Mesendoderm (in vitro differentiated cells): Measurements from ENCODE around the gene MRPS18A.
A peak's percentile ranks its signal among the peaks of the same experiment; 100 is the strongest.
"Not testable (repeated sequence)": the region's sequence is repeated elsewhere in the genome, so short reads cannot be mapped to it uniquely, and the experiment has no call there.

Source experiments
- DNase-seq: peaks from one replicate; pipeline ENCODE4 v3.0.0; 2013
- H2AK5ac ChIP-seq: 2 replicates; pipeline ENCODE4 v1.6.1; 2013; ENCODE audit warnings: low read length, inconsistent platforms
- H2BK120ac ChIP-seq: 2 replicates; pipeline ENCODE4 v1.6.1; 2013; ENCODE audit warnings: low read depth, mild to moderate bottlenecking, low read length, moderate library complexity, mixed read lengths
- H2BK15ac ChIP-seq: replicated peaks from 2 replicates; pipeline ENCODE4 v1.6.1; 2013; ENCODE audit warnings: low read depth, mild to moderate bottlenecking, moderate library complexity
- H2BK5ac ChIP-seq: 2 replicates; pipeline ENCODE4 v1.6.1; 2013; ENCODE audit warnings: low read length, inconsistent platforms
- H3K18ac ChIP-seq: 2 replicates; pipeline ENCODE4 v1.6.1; 2013; ENCODE audit warnings: mild to moderate bottlenecking, low read length, mixed read lengths
- H3K23ac ChIP-seq: one replicate; pipeline ENCODE4 v1.6.1; 2013; ENCODE audit warnings: low read length
- H3K27ac ChIP-seq: 2 replicates; pipeline ENCODE4 v1.5.1; 2013; ENCODE audit warnings: low read depth, mild to moderate bottlenecking, inconsistent platforms, low read length, moderate library complexity
- H3K27me3 ChIP-seq: 2 replicates; pipeline ENCODE4 v1.6.1; 2013; ENCODE audit warnings: low read length, control low read depth, mild to moderate bottlenecking, inconsistent platforms; ENCODE audit not compliant: insufficient read depth, poor library complexity
- H3K36me3 ChIP-seq: 2 replicates; pipeline ENCODE4 v1.6.1; 2013; ENCODE audit warnings: low read length, inconsistent platforms; ENCODE audit not compliant: control insufficient read depth, insufficient read depth
- H3K4ac ChIP-seq: one replicate; pipeline ENCODE4 v1.6.1; 2013; ENCODE audit warnings: low read depth, mild to moderate bottlenecking, low read length, moderate library complexity
- H3K4me1 ChIP-seq: 2 replicates; pipeline ENCODE4 v1.6.1; 2013; ENCODE audit warnings: low read depth, low read length, inconsistent platforms; ENCODE audit not compliant: control insufficient read depth
- H3K4me2 ChIP-seq: 2 replicates; pipeline ENCODE4 v1.6.1; 2013; ENCODE audit warnings: low read length
- H3K4me3 ChIP-seq: 2 replicates; pipeline ENCODE4 v1.5.1; 2013; ENCODE audit warnings: mild to moderate bottlenecking, low read length
- H3K56ac ChIP-seq: one replicate; pipeline ENCODE4 v1.6.1; 2013; ENCODE audit warnings: low read length
- H3K79me1 ChIP-seq: 2 replicates; pipeline ENCODE4 v1.6.1; 2013; ENCODE audit warnings: low read length, inconsistent platforms
- H3K79me2 ChIP-seq: 2 replicates; pipeline ENCODE4 v1.6.1; 2013; ENCODE audit warnings: mild to moderate bottlenecking, low read length; ENCODE audit not compliant: control insufficient read depth, insufficient read depth
- H3K9ac ChIP-seq: 2 replicates; pipeline ENCODE4 v1.6.1; 2013; ENCODE audit warnings: low read length, inconsistent platforms
- H4K5ac ChIP-seq: one replicate; pipeline ENCODE4 v1.6.1; 2013; ENCODE audit warnings: low read length
- H4K8ac ChIP-seq: one replicate; pipeline ENCODE4 v1.6.1; 2013; ENCODE audit warnings: low read depth, mild to moderate bottlenecking, control low read depth, low read length, moderate library complexity
- WGBS: extraction: QIAGEN DNeasy Blood & Tissue Kit; methylation state at CpG from one replicate; pipeline ENCODE4 v1.1.7; 2013; ENCODE audit warnings: low lambda C conversion rate, missing lambda C conversion rate; ENCODE audit not compliant: insufficient coverage; ENCODE audit errors: extremely low coverage; 5-methylcytosine and 5-hydroxymethylcytosine counted together

MRPS18A gene

DNA sequence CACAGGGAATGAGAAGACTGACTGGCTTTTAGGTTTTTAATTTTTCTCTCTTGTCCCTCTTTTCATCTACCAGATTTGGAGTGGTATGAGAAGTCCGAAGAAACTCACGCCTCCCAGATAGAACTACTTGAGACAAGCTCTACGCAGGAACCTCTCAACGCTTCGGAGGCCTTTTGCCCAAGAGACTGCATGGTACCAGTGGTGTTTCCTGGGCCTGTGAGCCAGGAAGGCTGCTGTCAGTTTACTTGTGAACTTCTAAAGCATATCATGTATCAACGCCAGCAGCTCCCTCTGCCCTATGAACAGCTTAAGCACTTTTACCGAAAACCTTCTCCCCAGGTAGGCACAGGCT lies 51.3 kb downstream of the MRPS18A start:
- no peak overlapping the region for H2BK120ac ChIP-seq
- peak overlapping the region; percentile 95 for H3K56ac ChIP-seq
- no peak overlapping the region for H2BK15ac ChIP-seq
- H3K36me3 ChIP-seq: peaks cover 6% of the 10 kb centered on the region
- peaks cover 3% of the 10 kb centered on the region for H3K4me1 ChIP-seq
- H3K23ac ChIP-seq: no peak overlapping the region
- no peaks in the 10 kb centered on the region for H3K27me3 ChIP-seq
- no peak overlapping the region for H4K8ac ChIP-seq
- H3K18ac ChIP-seq: no peak overlapping the region
- peak overlapping the region; percentile 12 for H2AK5ac ChIP-seq
- no peak overlapping the region for H2BK5ac ChIP-seq
- DNase-seq: no peak
- peak overlapping the region; percentile 89 for H3K9ac ChIP-seq
- H3K79me2 ChIP-seq: peaks cover 14% of the 10 kb centered on the region
- no CpG with 5 or more reads among the region's 7 CpGs for WGBS
- no peak overlapping the region for H3K27ac ChIP-seq
- no peak overlapping the region for H4K5ac ChIP-seq
- H3K4me3 ChIP-seq: peak overlapping the region; percentile 78
- peaks cover 14% of the 10 kb centered on the region for H3K79me1 ChIP-seq
- H3K4ac ChIP-seq: no peak overlapping the region
- H3K4me2 ChIP-seq: peak overlapping the region; percentile 92

- Histone ChIP-seq H2AK5ac (peak within 1 kb of the TSS; percentile 12), H3K36me3 (peaks cover 6% of the 10 kb centered on the region), H2BK5ac (peak within 1 kb of the TSS; percentile 49), H2BK120ac (no peak within 1 kb of the TSS), H2BK15ac (no peak within 1 kb of the TSS), H3K18ac (peak within 1 kb of the TSS; percentile 46), H3K27ac (no peak within 1 kb of the TSS), H3K27me3 (no peaks in the 10 kb centered on the region), H3K9ac (peak within 1 kb of the TSS; percentile 89), H4K5ac (no peak within 1 kb of the TSS), H3K23ac (no peak within 1 kb of the TSS), H3K4me1 (peaks cover 3% of the 10 kb centered on the region), H3K4me2 (peak within 1 kb of the TSS; percentile 96), H3K4ac (peak within 1 kb of the TSS; percentile 61), H3K79me2 (peaks cover 14% of the 10 kb centered on the region), H3K56ac (peak within 1 kb of the TSS; percentile 95), H3K4me3 (peak within 1 kb of the TSS; percentile 78), H3K79me1 (peaks cover 14% of the 10 kb centered on the region), H4K8ac (no peak within 1 kb of the TSS)
- peak; percentile 88 for DNase-seq
- WGBS: no CpG with 5 or more reads among the region's 48 CpGs
Measured at GRCh38 chr6:43635387-43636307, 51.9 kb downstream of the MRPS18A start, which contains the start of gene MAD2L1BP. TSS of gene MAD2L1BP (plus strand) at chr6:43635840. CDS start at chr6:43635876, 36 bp downstream.

DNA sequence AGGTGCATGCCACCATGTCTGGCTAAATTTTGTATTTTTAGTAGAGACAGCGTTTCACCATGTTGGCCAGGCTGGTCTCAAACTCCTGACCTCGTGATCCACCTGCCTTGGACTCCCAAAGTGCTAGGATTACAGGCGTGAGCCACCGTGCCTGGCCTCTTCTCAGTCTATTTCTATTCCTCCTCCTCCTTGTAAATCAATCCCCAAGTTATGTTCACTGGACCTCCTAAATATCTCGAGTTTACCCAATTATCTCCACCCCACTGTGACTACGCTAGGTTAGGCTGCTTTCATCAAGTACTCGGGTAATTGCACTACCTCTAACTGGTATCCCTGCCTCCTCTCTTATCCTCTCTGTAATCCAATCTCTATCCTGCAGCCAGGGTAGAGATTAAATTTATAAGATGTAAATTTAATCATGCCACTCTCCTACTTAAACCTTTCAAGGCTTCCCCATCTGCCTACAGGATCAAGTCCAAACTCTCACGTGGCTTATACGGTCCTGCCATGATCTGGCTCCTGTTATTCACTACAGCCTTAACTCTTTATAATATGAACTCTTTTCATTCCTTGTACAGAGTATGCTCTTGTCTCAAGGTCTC lies 52.8 kb downstream of the MRPS18A start:
- Histone ChIP-seq H3K4me3 (no peak overlapping the region), H3K27me3 (no peaks in the 10 kb centered on the region), H2BK120ac (no peak overlapping the region), H3K79me2 (peaks cover 14% of the 10 kb centered on the region), H3K56ac (no peak overlapping the region), H3K9ac (no peak overlapping the region), H3K18ac (no peak overlapping the region), H2BK15ac (no peak overlapping the region), H3K27ac (no peak overlapping the region), H3K4me1 (peaks cover 7% of the 10 kb centered on the region), H2BK5ac (no peak overlapping the region), H3K79me1 (peaks cover 8% of the 10 kb centered on the region), H2AK5ac (no peak overlapping the region), H4K5ac (no peak overlapping the region), H3K36me3 (peaks cover under 1% of the 10 kb centered on the region), H3K4ac (peak overlapping the region; percentile 17), H3K23ac (no peak overlapping the region), H4K8ac (no peak overlapping the region), H3K4me2 (no peak overlapping the region)
- DNase-seq: no peak
- WGBS: no CpG with 5 or more reads among the region's 9 CpGs

- not testable (repeated sequence) for H3K56ac ChIP-seq, H3K27ac ChIP-seq, H4K5ac ChIP-seq, DNase-seq, H3K4ac ChIP-seq, H3K9ac ChIP-seq, H2BK15ac ChIP-seq, H3K4me3 ChIP-seq, H3K4me1 ChIP-seq, H3K79me1 ChIP-seq, H2AK5ac ChIP-seq, H3K23ac ChIP-seq, H3K4me2 ChIP-seq, H4K8ac ChIP-seq, H3K27me3 ChIP-seq, H3K18ac ChIP-seq, H2BK5ac ChIP-seq, H3K36me3 ChIP-seq, H2BK120ac ChIP-seq
- no CpG with 5 or more reads among the region's 7 CpGs for WGBS
- H3K79me2 ChIP-seq: peaks cover 17% of the 10 kb centered on the region
Measured at GRCh38 chr6:43633002-43633401, 54.6 kb downstream of the MRPS18A start.

DNA sequence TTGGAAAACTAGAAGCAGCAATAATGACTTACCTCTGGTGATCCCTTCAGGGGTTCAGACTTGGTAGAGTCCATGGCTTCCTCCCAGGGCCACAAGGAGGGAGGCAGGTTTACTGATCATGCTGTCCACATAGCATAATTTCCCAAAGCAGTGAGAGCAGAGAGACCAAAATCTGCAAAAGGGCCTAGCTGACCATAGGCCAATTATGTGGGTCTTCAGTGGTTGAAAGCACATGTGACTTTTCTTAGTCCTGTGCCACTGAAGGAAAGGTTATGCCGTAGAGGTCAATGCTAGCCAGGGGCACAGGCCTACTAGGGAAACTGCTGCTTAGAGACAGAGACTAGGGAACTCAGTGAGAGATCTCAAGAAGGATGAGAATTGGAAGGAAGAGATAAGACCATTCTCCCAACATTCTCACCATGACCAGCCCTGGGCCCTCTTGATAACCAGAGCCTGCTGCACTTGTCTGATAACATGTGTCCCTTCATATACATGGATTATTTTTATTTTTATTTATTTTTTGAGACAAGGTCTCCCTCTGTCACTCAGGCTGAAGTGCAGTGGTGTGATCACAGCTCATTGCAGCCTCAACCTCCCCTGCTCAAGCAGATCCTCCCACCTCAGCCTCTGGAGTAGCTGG lies 56.5 kb downstream of the MRPS18A start:
- no peak overlapping the region for H2AK5ac ChIP-seq
- H3K27ac ChIP-seq: no peak overlapping the region
- no peak overlapping the region for H3K4me2 ChIP-seq
- no peak overlapping the region for H3K4me3 ChIP-seq
- no peak overlapping the region for H3K4ac ChIP-seq
- peaks cover 15% of the 10 kb centered on the region for H3K79me2 ChIP-seq
- H3K9ac ChIP-seq: no peak overlapping the region
- H3K4me1 ChIP-seq: peaks cover 3% of the 10 kb centered on the region
- H3K23ac ChIP-seq: no peak overlapping the region
- H2BK120ac ChIP-seq: no peak overlapping the region
- H4K5ac ChIP-seq: no peak overlapping the region
- WGBS: no CpG with 5 or more reads among the region's 1 CpG
- no peak overlapping the region for H2BK15ac ChIP-seq
- H4K8ac ChIP-seq: no peak overlapping the region
- H3K79me1 ChIP-seq: peaks cover 15% of the 10 kb centered on the region
- no peak for DNase-seq
- no peak overlapping the region for H3K18ac ChIP-seq
- no peak overlapping the region for H3K56ac ChIP-seq
- no peaks in the 10 kb centered on the region for H3K36me3 ChIP-seq
- no peaks in the 10 kb centered on the region for H3K27me3 ChIP-seq
- no peak overlapping the region for H2BK5ac ChIP-seq
